ENCODE data around the gene CARD19. TPM values are rescaled to one million over a fixed set of nuclear protein-coding genes. Genes with fewer than 3 reads are reported as not detected.

CARD19 gene
- total RNA-seq, 1 experiment from 2014 or later = 26.1 TPM

GRCh38 chr9:93107151-93107824, 11.3 kb downstream of the CARD19 start:
- no peak for DNase-seq
- Mint-ChIP-seq H3K4me1 (ENCODE audit: low read depth, unreplicated experiment) (no peaks in the 10 kb centered on the region), H3K4me3 (ENCODE audit: low read depth, unreplicated experiment) (no peak overlapping the region), H3K9me3 (ENCODE audit: low read depth, unreplicated experiment) (peaks cover 6% of the 10 kb centered on the region), H3K27ac (ENCODE audit: unreplicated experiment) (no peak overlapping the region), H3K36me3 (ENCODE audit: insufficient read depth, unreplicated experiment) (peaks cover 5% of the 10 kb centered on the region), H3K27me3 (ENCODE audit: unreplicated experiment) (no peaks in the 10 kb centered on the region)
- CTCF ChIA-PET = interaction anchor here (0.6 to 0.8 kb wide), 2 partner anchors 13 to 127 kb away, joined by 3 read pairs; no protein-coding TSS in a partner anchor
- no TSS peak for BruUV-seq (replicated peaks)
- no peak for TF ChIP-seq CTCF (IDR thresholded peaks at IDR 0.05; ENCODE audit: unreplicated experiment)
- intact Hi-C loops (cut with micrococcal nuclease; ENCODE audit: unreplicated experiment) = no loop called here

GRCh38 chr9:93107825-93108161, 11.8 kb downstream of the CARD19 start:
- H3K27ac Mint-ChIP-seq (ENCODE audit: unreplicated experiment) = no peak overlapping the region
- no peak for TF ChIP-seq CTCF (IDR thresholded peaks at IDR 0.05; ENCODE audit: unreplicated experiment)
- BruUV-seq (replicated peaks) = no TSS peak
- intact Hi-C loops (cut with micrococcal nuclease; ENCODE audit: unreplicated experiment) = no loop called here
- H3K27me3 Mint-ChIP-seq (ENCODE audit: unreplicated experiment) = no peaks in the 10 kb centered on the region
- no peak overlapping the region for H3K4me3 Mint-ChIP-seq (ENCODE audit: low read depth, unreplicated experiment)
- peaks cover 5% of the 10 kb centered on the region for H3K36me3 Mint-ChIP-seq (ENCODE audit: insufficient read depth, unreplicated experiment)
- no peaks in the 10 kb centered on the region for H3K4me1 Mint-ChIP-seq (ENCODE audit: low read depth, unreplicated experiment)
- H3K9me3 Mint-ChIP-seq (ENCODE audit: low read depth, unreplicated experiment) = peaks cover 6% of the 10 kb centered on the region
- no peak for DNase-seq
- CTCF ChIA-PET = interaction anchor here (0.6 to 1.2 kb wide), 2 partner anchors 12 to 128 kb away, joined by 3 read pairs; no protein-coding TSS in a partner anchor

- Mint-ChIP-seq H3K9me3 (ENCODE audit: low read depth, unreplicated experiment) (peaks cover 5% of the 10 kb centered on the region), H3K4me3 (ENCODE audit: low read depth, unreplicated experiment) (no peak overlapping the region), H3K27me3 (ENCODE audit: unreplicated experiment) (no peaks in the 10 kb centered on the region), H3K4me1 (ENCODE audit: low read depth, unreplicated experiment) (no peaks in the 10 kb centered on the region), H3K27ac (ENCODE audit: unreplicated experiment) (no peak overlapping the region), H3K36me3 (ENCODE audit: insufficient read depth, unreplicated experiment) (peaks cover 5% of the 10 kb centered on the region)
- CTCF ChIA-PET = interaction anchor here (0.7 to 1.2 kb wide), 6 partner anchors 10 to 105 kb away, joined by 3 to 7 read pairs (median 4); no protein-coding TSS in a partner anchor
- intact Hi-C loops (cut with micrococcal nuclease; ENCODE audit: unreplicated experiment) = no loop called here
- DNase-seq = no peak
- TF ChIP-seq CTCF (IDR thresholded peaks at IDR 0.05; ENCODE audit: unreplicated experiment) = no peak
- BruUV-seq (replicated peaks) = no TSS peak
These were observed 12.4 kb downstream of the CARD19 start for GRCh38 chr9:93108291-93109041.

- no TSS peak for BruUV-seq (replicated peaks)
- intact Hi-C loops (cut with micrococcal nuclease; ENCODE audit: unreplicated experiment) = no loop called here
- Mint-ChIP-seq H3K4me3 (ENCODE audit: low read depth, unreplicated experiment) (no peak overlapping the region), H3K36me3 (ENCODE audit: insufficient read depth, unreplicated experiment) (peaks cover 5% of the 10 kb centered on the region), H3K27me3 (ENCODE audit: unreplicated experiment) (no peaks in the 10 kb centered on the region), H3K4me1 (ENCODE audit: low read depth, unreplicated experiment) (no peaks in the 10 kb centered on the region), H3K9me3 (ENCODE audit: low read depth, unreplicated experiment) (no peaks in the 10 kb centered on the region), H3K27ac (ENCODE audit: unreplicated experiment) (no peak overlapping the region)
- no peak for DNase-seq
- CTCF ChIA-PET = no interaction called here
- TF ChIP-seq CTCF (IDR thresholded peaks at IDR 0.05; ENCODE audit: unreplicated experiment) = no peak
These were observed 14.4 kb downstream of the CARD19 start for GRCh38 chr9:93110311-93110855.
